Stomach (tissue), 9 donors: ENCODE measurements around the gene ARHGEF39. TPM values are rescaled to one million over a fixed set of nuclear protein-coding genes. Genes with fewer than 3 reads are reported as not detected.

Experiments used
- DNase-seq, 2 donors: peaks; one replicate each; pipeline versions ENCODE4 v3.0.0 to v3.0.0-alpha.2; 2013 to 2019
- H3K27ac ChIP-seq, 5 donors: fragments of 200-600 bp in 4 of 5; sonication (generic) in 4 of 5; one replicate each; pipeline ENCODE4 v1.5.1; 2013 to 2019; ENCODE audit warnings: mild to moderate bottlenecking in 1 of 5, moderate library complexity in 1 of 5
- H3K27me3 ChIP-seq, 3 donors: fragments of 200-600 bp; sonication (generic); one replicate each; pipeline ENCODE4 v1.5.1; 2017 to 2019; ENCODE audit warnings: mixed run types in 1 of 3
- H3K36me3 ChIP-seq, 4 donors: fragments of 200-600 bp; sonication (generic); 1 replicate in 3 of 4; 2 replicates in 1 of 4; pipeline ENCODE4 v1.5.1; 2016 to 2019
- H3K4me1 ChIP-seq, 4 donors: fragments of 200-600 bp; sonication (generic); one replicate each; pipeline ENCODE4 v1.5.1; 2016 to 2019
- H3K4me3 ChIP-seq, 4 donors: fragments of 200-600 bp; sonication (generic) in 3 of 4; one replicate each; pipeline ENCODE4 v1.5.1; 2016 to 2019; ENCODE audit warnings: mild to moderate bottlenecking in 1 of 4
- H3K9me3 ChIP-seq, 4 donors: fragments of 200-600 bp; sonication (generic); one replicate each; pipeline ENCODE4 v1.5.1; 2016 to 2019
- CTCF ChIP-seq, 7 experiments: fragments of 450-650 bp in 4 of 7; fragments of 200-600 bp in 3 of 7; sonication (generic) in 3 of 7; IDR thresholded peaks; one replicate each; pipeline ENCODE4 v1.5.1; 2016 to 2019; ENCODE audit warnings: antibody characterized with exemption in 7 of 7, control low read depth in 2 of 7, mild to moderate bottlenecking in 1 of 7
- EP300 ChIP-seq: sonication (generic); formaldehyde crosslinking; IDR thresholded peaks from one replicate; pipeline ENCODE4 v1.6.1; 2017; ENCODE audit warnings: antibody characterized with exemption
- POLR2A ChIP-seq, 4 donors: fragments of 450-650 bp; IDR thresholded peaks; one replicate each; pipeline ENCODE4 v1.6.1; 2016; ENCODE audit warnings: antibody characterized with exemption in 4 of 4, control low read depth in 2 of 4, mild to moderate bottlenecking in 1 of 4, moderate library complexity in 1 of 4
- POLR2AphosphoS5 ChIP-seq, 3 donors: sonication (generic); formaldehyde crosslinking; IDR thresholded peaks; one replicate each; pipeline ENCODE4 v1.6.1; 2016; ENCODE audit warnings: antibody characterized with exemption in 3 of 3
- WGBS, 5 donors: extraction: QIAGEN DNeasy Blood & Tissue Kit in 3 of 5; methylation state at CpG; one replicate each; pipeline versions ENCODE4 v1.1.5 to v1.1.7; 2013 to 2018; 5-methylcytosine and 5-hydroxymethylcytosine counted together
- intact Hi-C: fragments of 100-400 bp; cut with DNase I; formaldehyde crosslinking; loops from one replicate; pipeline ENCODE4 v1.15.1; 2023; ENCODE audit warnings: low total_unique reads
- polyA plus RNA-seq, 3 donors: library from polyadenylated mRNA; stranded (reverse); fragments of 200-250 nt; gene quantifications; one replicate each; pipeline ENCODE4 v1.2.3, GENCODE V29; 2013
- total RNA-seq, 5 donors: library from RNA; depleted of rRNA; stranded (reverse); fragments of >200 nt; gene quantifications; one replicate each; pipeline versions ENCODE4 v1.1.0 to v1.2.3, GENCODE V29; 2014 to 2016
- donor health status: healthy with polysubstance abuse.
- donor health status: Bipolar disorder and iron deficiency.
- donor health status: healthy.

The ARHGEF39 gene
- total and polyA plus RNA-seq, 8 donors, result 1.8 to 58.3 (median 3.8) TPM

DNA sequence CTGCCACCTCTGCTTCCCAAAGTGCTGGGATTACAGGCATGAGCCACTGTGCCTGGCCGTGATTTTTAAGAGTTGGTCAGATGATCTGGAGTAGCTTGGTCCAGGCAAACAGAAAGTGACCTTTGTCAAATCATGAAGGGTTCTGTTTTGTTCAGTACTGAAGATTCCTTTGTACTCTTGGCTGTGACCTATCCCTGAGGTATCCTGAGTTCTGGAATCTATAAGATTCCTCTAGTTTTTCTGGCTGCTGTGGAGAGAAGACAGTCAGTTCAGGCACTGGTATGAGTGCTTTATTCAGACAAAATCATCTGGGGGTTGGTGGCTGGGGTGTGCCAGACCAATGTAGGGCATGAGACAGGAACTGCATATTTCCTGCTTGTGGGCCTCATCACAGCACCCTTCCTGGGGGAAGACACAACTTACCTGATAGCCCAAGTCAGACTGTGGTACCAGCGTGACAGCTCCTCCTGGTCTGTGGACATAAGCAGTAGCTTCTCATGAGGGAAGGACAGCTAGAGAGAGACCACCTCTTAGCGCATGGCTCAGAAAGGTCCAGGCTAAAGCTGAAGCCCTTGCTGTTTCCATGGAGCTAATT is 3.1 kb downstream of the ARHGEF39 start:
- TF ChIP-seq EP300 (no peak), CTCF (IDR thresholded peaks at IDR 0.05) (no peak), POLR2AphosphoS5 (IDR thresholded peaks at IDR 0.05) (no peak), POLR2A (IDR thresholded peaks at IDR 0.05) (no peak)
- Histone ChIP-seq H3K36me3 (peaks cover 10 to 25% (median 16%) of the 10 kb centered on the region in 4 donors), H3K27ac (peak overlapping the region; percentile 45 to 100 (median 98)), H3K4me1 (peaks cover 55 to 88% (median 75%) of the 10 kb centered on the region in 4 donors), H3K27me3 (no peaks in the 10 kb centered on the region), H3K9me3 (no peaks in the 10 kb centered on the region), H3K4me3 (no peak overlapping the region)
- 54 to 66% (median 61%) methylated on average over 3 of the region's 3 CpGs for WGBS, 5 donors
- no peak for DNase-seq
- intact Hi-C loops, result no loop called here

DNA sequence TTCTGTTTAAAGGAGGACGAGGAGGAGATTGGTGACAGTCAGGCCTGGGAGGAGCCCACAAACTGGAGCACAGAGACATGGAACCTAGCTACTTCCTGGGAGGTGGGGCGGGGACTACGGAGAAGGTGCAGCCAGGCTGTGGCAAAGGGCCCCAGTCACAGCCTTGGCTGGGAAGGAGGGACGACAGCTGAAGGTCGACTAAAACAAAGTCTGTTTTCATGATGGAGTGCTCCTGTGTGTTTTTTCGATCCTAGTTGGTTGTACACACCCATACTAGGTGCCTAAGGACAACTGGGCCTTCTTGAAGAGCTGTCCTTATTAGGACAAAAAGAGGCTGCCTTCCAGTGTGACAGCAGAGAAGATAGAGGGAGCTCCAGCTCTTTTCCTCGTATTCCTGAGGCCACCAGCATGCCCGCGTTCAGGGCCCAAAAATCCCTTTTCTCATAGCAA is 4.0 kb downstream of the ARHGEF39 start:
- peaks cover 10 to 25% (median 16%) of the 10 kb centered on the region in 4 donors for H3K36me3 ChIP-seq
- H3K4me3 ChIP-seq, result peak overlapping the region in 2 of 4 donors; percentile 82 to 86
- WGBS, 5 donors, result 21 to 45% (median 31%) methylated on average over 9 of the region's 9 CpGs
- no peaks in the 10 kb centered on the region for H3K27me3 ChIP-seq
- intact Hi-C loops, result no loop called here
- H3K9me3 ChIP-seq, result no peaks in the 10 kb centered on the region
- peak; percentile 65 to 73 for DNase-seq
- TF ChIP-seq POLR2AphosphoS5 (IDR thresholded peaks at IDR 0.05) (peak in 2 of 3 donors; percentile 51 to 60), POLR2A (IDR thresholded peaks at IDR 0.05) (no peak), CTCF (IDR thresholded peaks at IDR 0.05) (peak in 4 of 7 experiments; percentile 28 to 58 (median 42))
- H3K27ac ChIP-seq, result peak overlapping the region; percentile 29 to 100 (median 98)
- peaks cover 52 to 86% (median 76%) of the 10 kb centered on the region in 4 donors for H3K4me1 ChIP-seq

DNA sequence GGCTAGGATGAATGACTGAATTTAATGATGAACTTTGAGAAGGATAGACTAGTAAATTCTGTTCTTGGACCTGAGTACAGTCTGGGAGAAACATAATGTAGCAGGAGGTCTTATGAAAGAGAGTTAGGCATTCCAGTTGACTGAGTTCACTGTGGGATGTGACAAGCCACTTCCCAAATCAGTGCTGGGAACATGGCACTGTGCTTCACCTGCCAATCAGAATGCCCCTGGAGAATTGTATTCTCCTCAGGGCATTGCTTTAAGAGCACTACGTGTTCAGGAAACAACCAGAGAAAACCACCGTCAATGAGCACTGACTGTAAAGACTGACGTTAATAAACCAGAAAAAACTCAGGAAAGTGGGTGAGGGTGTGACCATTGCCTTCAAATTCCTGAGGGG is 5.7 kb downstream of the ARHGEF39 start:
- H3K36me3 ChIP-seq, result peaks cover 10 to 25% (median 16%) of the 10 kb centered on the region in 4 donors
- intact Hi-C loops, result no loop called here
- no peaks in the 10 kb centered on the region for H3K27me3 ChIP-seq
- TF ChIP-seq POLR2A (IDR thresholded peaks at IDR 0.05) (no peak), CTCF (IDR thresholded peaks at IDR 0.05) (no peak), EP300 (peak; percentile 71), POLR2AphosphoS5 (IDR thresholded peaks at IDR 0.05) (peak; percentile 47 to 81 (median 74))
- no peaks in the 10 kb centered on the region for H3K9me3 ChIP-seq
- 26 to 47% (median 28%) methylated on average over 3 of the region's 3 CpGs for WGBS, 5 donors
- DNase-seq, result peak in 1 of 2 donors; percentile 47
- H3K27ac ChIP-seq, result peak overlapping the region; percentile 38 to 100 (median 98)
- peaks cover 38 to 70% (median 61%) of the 10 kb centered on the region in 4 donors for H3K4me1 ChIP-seq
- H3K4me3 ChIP-seq, result peak overlapping the region; percentile 68 to 96 (median 84)

- H3K27me3 ChIP-seq, result no peaks in the 10 kb centered on the region
- H3K9me3 ChIP-seq, result no peaks in the 10 kb centered on the region
- peaks cover 38 to 66% (median 57%) of the 10 kb centered on the region in 4 donors for H3K4me1 ChIP-seq
- DNase-seq, result peak in 1 of 2 donors; percentile 69
- WGBS, 5 donors, result 0 to 3% (median 0%) methylated on average over 2 of the region's 2 CpGs
- H3K36me3 ChIP-seq, result peaks cover 10 to 25% (median 16%) of the 10 kb centered on the region in 4 donors
- peak overlapping the region; percentile 68 to 96 (median 84) for H3K4me3 ChIP-seq
- TF ChIP-seq POLR2AphosphoS5 (IDR thresholded peaks at IDR 0.05), result no peak
- TF ChIP-seq POLR2A (IDR thresholded peaks at IDR 0.05), result no peak
- intact Hi-C loops, result no loop called here
- peak overlapping the region; percentile 95 to 100 (median 98) for H3K27ac ChIP-seq
Observed at GRCh38 chr9:35658968-35659220, 6.1 kb downstream of the ARHGEF39 start.
